HEK293 (cell line): ENCODE measurements around the gene RXRG.

Experiments
- ZNF146 ChIP-seq: fragments of 450-650 bp; formaldehyde crosslinking; IDR thresholded peaks from 2 replicates; pipeline ENCODE4 v1.5.1; 2016; ENCODE audit warnings: missing biosample characterization, missing genetic modification characterization
- TF ChIP-seq, protein P1 (sequence below): fragments of 450-650 bp; formaldehyde crosslinking; IDR thresholded peaks from 2 replicates; pipeline ENCODE4 v1.5.1; 2016; ENCODE audit warnings: missing biosample characterization, missing genetic modification characterization
- TF ChIP-seq, protein P2 (sequence below): fragments of 450-650 bp; formaldehyde crosslinking; IDR thresholded peaks from 2 replicates; pipeline ENCODE4 v1.5.1; 2016; ENCODE audit warnings: missing biosample characterization, missing genetic modification characterization

DNA sequence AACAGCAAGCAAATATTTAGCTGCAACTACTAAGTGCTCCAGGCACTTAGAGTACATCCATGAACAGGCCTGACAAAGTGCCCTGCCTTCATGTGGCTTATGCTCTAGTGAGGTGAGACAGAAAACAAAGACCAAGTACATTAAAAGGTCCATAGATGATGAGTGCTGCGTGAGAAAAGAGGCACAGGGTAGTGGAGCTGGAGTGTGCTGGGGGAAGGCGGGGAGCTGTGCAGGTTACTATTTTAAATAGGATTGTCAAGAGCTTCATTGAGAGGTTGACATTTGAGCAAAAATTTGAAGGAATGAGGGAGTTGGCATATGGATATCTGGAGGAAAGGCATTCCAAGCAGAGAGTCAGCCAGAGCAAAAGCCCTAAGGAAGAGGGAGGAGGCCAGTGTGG, 29.3 kb upstream of the RXRG start:
- TF ChIP-seq, protein P1, sequence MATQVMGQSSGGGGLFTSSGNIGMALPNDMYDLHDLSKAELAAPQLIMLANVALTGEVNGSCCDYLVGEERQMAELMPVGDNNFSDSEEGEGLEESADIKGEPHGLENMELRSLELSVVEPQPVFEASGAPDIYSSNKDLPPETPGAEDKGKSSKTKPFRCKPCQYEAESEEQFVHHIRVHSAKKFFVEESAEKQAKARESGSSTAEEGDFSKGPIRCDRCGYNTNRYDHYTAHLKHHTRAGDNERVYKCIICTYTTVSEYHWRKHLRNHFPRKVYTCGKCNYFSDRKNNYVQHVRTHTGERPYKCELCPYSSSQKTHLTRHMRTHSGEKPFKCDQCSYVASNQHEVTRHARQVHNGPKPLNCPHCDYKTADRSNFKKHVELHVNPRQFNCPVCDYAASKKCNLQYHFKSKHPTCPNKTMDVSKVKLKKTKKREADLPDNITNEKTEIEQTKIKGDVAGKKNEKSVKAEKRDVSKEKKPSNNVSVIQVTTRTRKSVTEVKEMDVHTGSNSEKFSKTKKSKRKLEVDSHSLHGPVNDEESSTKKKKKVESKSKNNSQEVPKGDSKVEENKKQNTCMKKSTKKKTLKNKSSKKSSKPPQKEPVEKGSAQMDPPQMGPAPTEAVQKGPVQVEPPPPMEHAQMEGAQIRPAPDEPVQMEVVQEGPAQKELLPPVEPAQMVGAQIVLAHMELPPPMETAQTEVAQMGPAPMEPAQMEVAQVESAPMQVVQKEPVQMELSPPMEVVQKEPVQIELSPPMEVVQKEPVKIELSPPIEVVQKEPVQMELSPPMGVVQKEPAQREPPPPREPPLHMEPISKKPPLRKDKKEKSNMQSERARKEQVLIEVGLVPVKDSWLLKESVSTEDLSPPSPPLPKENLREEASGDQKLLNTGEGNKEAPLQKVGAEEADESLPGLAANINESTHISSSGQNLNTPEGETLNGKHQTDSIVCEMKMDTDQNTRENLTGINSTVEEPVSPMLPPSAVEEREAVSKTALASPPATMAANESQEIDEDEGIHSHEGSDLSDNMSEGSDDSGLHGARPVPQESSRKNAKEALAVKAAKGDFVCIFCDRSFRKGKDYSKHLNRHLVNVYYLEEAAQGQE (tag by site-specific recombination) = no peak
- TF ChIP-seq, protein P2, sequence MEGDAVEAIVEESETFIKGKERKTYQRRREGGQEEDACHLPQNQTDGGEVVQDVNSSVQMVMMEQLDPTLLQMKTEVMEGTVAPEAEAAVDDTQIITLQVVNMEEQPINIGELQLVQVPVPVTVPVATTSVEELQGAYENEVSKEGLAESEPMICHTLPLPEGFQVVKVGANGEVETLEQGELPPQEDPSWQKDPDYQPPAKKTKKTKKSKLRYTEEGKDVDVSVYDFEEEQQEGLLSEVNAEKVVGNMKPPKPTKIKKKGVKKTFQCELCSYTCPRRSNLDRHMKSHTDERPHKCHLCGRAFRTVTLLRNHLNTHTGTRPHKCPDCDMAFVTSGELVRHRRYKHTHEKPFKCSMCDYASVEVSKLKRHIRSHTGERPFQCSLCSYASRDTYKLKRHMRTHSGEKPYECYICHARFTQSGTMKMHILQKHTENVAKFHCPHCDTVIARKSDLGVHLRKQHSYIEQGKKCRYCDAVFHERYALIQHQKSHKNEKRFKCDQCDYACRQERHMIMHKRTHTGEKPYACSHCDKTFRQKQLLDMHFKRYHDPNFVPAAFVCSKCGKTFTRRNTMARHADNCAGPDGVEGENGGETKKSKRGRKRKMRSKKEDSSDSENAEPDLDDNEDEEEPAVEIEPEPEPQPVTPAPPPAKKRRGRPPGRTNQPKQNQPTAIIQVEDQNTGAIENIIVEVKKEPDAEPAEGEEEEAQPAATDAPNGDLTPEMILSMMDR = no peak
- no peak for TF ChIP-seq ZNF146 (tag by site-specific recombination)
